HCT116 (cell line): Measurements from ENCODE around the gene KDM4E. TPM values are rescaled to one million over a fixed set of nuclear protein-coding genes. Genes with fewer than 3 reads are reported as not detected.

Experiments
- ATAC-seq: fragments of 200-7000 bp; cut with Tn5 transposase; 2 replicates; pipeline ENCODE4 v1.9.1; 2020; ENCODE audit warnings: mild to moderate bottlenecking, moderate library complexity
- BruUV-seq: library from RNA; stranded (reverse); fragments of 400-500 nt; replicated peaks from 2 replicates; lab custom pipeline; 2021; lab: Mats Ljungman, UMichigan
- CTCF ChIA-PET: fragments of 300-600 bp; sonication (Branson Sonifier 250); formaldehyde crosslinking; loops from one replicate; lab custom pipeline; 2021; ENCODE audit warnings: antibody characterized with exemption; lab: Charles Lee
- POLR2A ChIA-PET: fragments of 300-600, 350-600 bp; sonication (Branson Sonifier 250); formaldehyde crosslinking; loops from one replicate; lab custom pipeline; 2021; ENCODE audit warnings: antibody characterized with exemption; lab: Charles Lee
- RAD21 ChIA-PET, 2 experiments: fragments of 300-600 bp; sonication (Branson Sonifier 250); formaldehyde crosslinking; loops; one replicate each; lab custom pipeline; 2023; ENCODE audit warnings: low total read pairs in 2 of 2; ENCODE audit not compliant: uncharacterized antibody in 2 of 2, unreplicated experiment in 2 of 2, low non-redundant PET in 1 of 2; lab: Charles Lee
- DNase-seq: peaks from one replicate; pipeline ENCODE4 v3.0.0-alpha.2; 2010; ENCODE audit warnings: low read depth, low spot score
- H2AFZ ChIP-seq: fragments of 200-600 bp; shearing (Covaris generic), sonication (generic); 2 replicates; pipeline ENCODE4 v1.6.1; 2017; ENCODE audit warnings: low read depth, mixed run types, mixed read lengths, antibody characterized with exemption, low read length; ENCODE audit not compliant: poor library complexity, severe bottlenecking
- H3K27ac ChIP-seq: 2 replicates; pipeline ENCODE4 v1.5.1; 2012; ENCODE audit warnings: low read depth, low read length
- H3K27me3 ChIP-seq: fragments of 200-600 bp; sonication (generic); 2 replicates; pipeline ENCODE4 v1.6.1; 2016; ENCODE audit warnings: mixed run types, low read length, mixed read lengths; ENCODE audit not compliant: insufficient read depth
- H3K36me3 ChIP-seq, 2 experiments: fragments of 200-500 bp in 1 of 2; fragments of 200-600 bp in 1 of 2; sonication (Bioruptor generic) in 1 of 2; sonication (generic) in 1 of 2; 2 replicates each; pipeline versions ENCODE4 v1.5.1 to v1.6.1; 2014 to 2016; ENCODE audit warnings: low read length in 2 of 2, inconsistent platforms in 1 of 2, mixed read lengths in 1 of 2, mixed run types in 1 of 2; ENCODE audit not compliant: insufficient read depth in 2 of 2, control insufficient read depth in 1 of 2
- H3K4me1 ChIP-seq, 2 experiments: fragments of 200-600 bp in 1 of 2; sonication (generic) in 1 of 2; 2 replicates each; pipeline versions ENCODE4 v1.5.1 to v1.6.1; 2012 to 2017; ENCODE audit warnings: low read length in 2 of 2, inconsistent platforms in 1 of 2, mild to moderate bottlenecking in 1 of 2, mixed read lengths in 1 of 2, mixed run types in 1 of 2, moderate library complexity in 1 of 2; ENCODE audit not compliant: insufficient read depth in 2 of 2, control insufficient read depth in 1 of 2
- H3K4me2 ChIP-seq: fragments of 200-600 bp; sonication (generic); 2 replicates; pipeline ENCODE4 v1.6.1; 2017; ENCODE audit warnings: mixed run types, low read length, mixed read lengths
- H3K4me3 ChIP-seq, 2 experiments: fragments of 200-600 bp in 1 of 2; sonication (generic) in 1 of 2; replicated peaks in 1 of 2; 2 replicates each; pipeline ENCODE4 v1.5.1; 2011 to 2016; ENCODE audit warnings: low read length in 2 of 2, control low read depth in 1 of 2, low read depth in 1 of 2, mild to moderate bottlenecking in 1 of 2, mixed read lengths in 1 of 2, mixed run types in 1 of 2
- H3K79me2 ChIP-seq: fragments of 200-600 bp; sonication (generic); 2 replicates; pipeline ENCODE4 v1.6.1; 2017; ENCODE audit warnings: mild to moderate bottlenecking, mixed run types, low read length, moderate library complexity, mixed read lengths; ENCODE audit not compliant: insufficient read depth
- H3K9ac ChIP-seq: fragments of 200-600 bp; sonication (generic); 2 replicates; pipeline ENCODE4 v1.6.1; 2016; ENCODE audit warnings: low read length, mixed read lengths
- H3K9me2 ChIP-seq: fragments of 200-600 bp; sonication (generic), shearing (Covaris generic); 2 replicates; pipeline ENCODE4 v1.6.1; 2017; ENCODE audit warnings: mixed run types, mild to moderate bottlenecking, moderate library complexity; ENCODE audit not compliant: insufficient read depth
- H3K9me3 ChIP-seq, 2 experiments: fragments of 200-500 bp in 1 of 2; fragments of 200-600 bp in 1 of 2; sonication (Bioruptor generic) in 1 of 2; sonication (generic) in 1 of 2; 2 replicates each; pipeline ENCODE4 v1.6.1; 2014 to 2017; ENCODE audit warnings: low read length in 2 of 2, mixed read lengths in 2 of 2, inconsistent platforms in 1 of 2, low read depth in 1 of 2, mild to moderate bottlenecking in 1 of 2, mixed run types in 1 of 2, moderate library complexity in 1 of 2; ENCODE audit not compliant: control insufficient read depth in 1 of 2, insufficient read depth in 1 of 2
- H4K20me1 ChIP-seq: fragments of 200-600 bp; sonication (generic), shearing (Covaris generic); 2 replicates; pipeline ENCODE4 v1.6.1; 2017; ENCODE audit warnings: mixed run types, mild to moderate bottlenecking, moderate library complexity; ENCODE audit not compliant: insufficient read depth
- ATF3 ChIP-seq: IDR thresholded peaks from 2 replicates; pipeline ENCODE4 v1.6.1; 2012
- CBX3 ChIP-seq: IDR thresholded peaks from 2 replicates; pipeline ENCODE4 v1.6.1; 2012; ENCODE audit warnings: low read depth
- CTCF ChIP-seq, 3 experiments: fragments of 200-600 bp in 1 of 3; sonication (generic) in 1 of 3; IDR thresholded peaks in 2 of 3; conservative IDR thresholded peaks in 1 of 3; 2 replicates each; pipeline ENCODE4 v1.5.1; 2012 to 2017; ENCODE audit warnings: low read depth in 2 of 3, low read length in 2 of 3, antibody characterized with exemption in 1 of 3, borderline replicate concordance in 1 of 3, control low read depth in 1 of 3, mild to moderate bottlenecking in 1 of 3, mixed read lengths in 1 of 3, mixed run types in 1 of 3, moderate library complexity in 1 of 3; ENCODE audit not compliant: insufficient read depth in 1 of 3
- EGR1 ChIP-seq: IDR thresholded peaks from 2 replicates; pipeline ENCODE4 v1.6.1; 2012; ENCODE audit warnings: low read depth
- EZH2 ChIP-seq: fragments of 200-600 bp; sonication (generic); IDR thresholded peaks from 2 replicates; pipeline ENCODE4 v1.6.1; 2017; ENCODE audit warnings: antibody characterized with exemption, mixed run types
- EZH2phosphoT487 ChIP-seq: fragments of 200-600 bp; IDR thresholded peaks from 2 replicates; pipeline ENCODE4 v1.6.1; 2018; ENCODE audit warnings: antibody characterized with exemption, borderline replicate concordance
- POLR2A ChIP-seq: IDR thresholded peaks from 2 replicates; pipeline ENCODE4 v1.7.0; 2011; ENCODE audit warnings: borderline replicate concordance; ENCODE audit not compliant: insufficient read depth, insufficient read length; ENCODE audit errors: extremely low read depth
- POLR2AphosphoS5 ChIP-seq: IDR thresholded peaks from 2 replicates; pipeline ENCODE4 v1.6.1; 2011; ENCODE audit warnings: mild to moderate bottlenecking, low read depth, low read length, moderate library complexity
- RAD21 ChIP-seq: IDR thresholded peaks from 2 replicates; pipeline ENCODE4 v1.6.1; 2012; ENCODE audit warnings: low read depth, mild to moderate bottlenecking
- SIN3A ChIP-seq: IDR thresholded peaks from 2 replicates; pipeline ENCODE4 v1.6.1; 2012; ENCODE audit warnings: low read depth
- SRF ChIP-seq: IDR thresholded peaks from 2 replicates; pipeline ENCODE4 v1.6.1; 2012; ENCODE audit warnings: low read depth
- YY1 ChIP-seq: IDR thresholded peaks from 2 replicates; pipeline ENCODE4 v1.6.1; 2011; ENCODE audit warnings: low read length, low read depth, moderate library complexity, mild to moderate bottlenecking; ENCODE audit not compliant: insufficient replicate concordance; ENCODE audit errors: extremely low read depth
- ZFX ChIP-seq: fragments of 450-650 bp; IDR thresholded peaks from 2 replicates; pipeline ENCODE4 v1.6.1; 2017
- ZNF274 ChIP-seq: fragments of 200-500 bp; sonication (Bioruptor generic); IDR thresholded peaks from 2 replicates; pipeline ENCODE4 v1.6.1; 2014; ENCODE audit warnings: mild to moderate bottlenecking, low read depth, low read length, inconsistent platforms
- intact Hi-C: fragments of 100-400 bp; cut with micrococcal nuclease; formaldehyde crosslinking; loops from 2 replicates; pipeline ENCODE4 v1.10.0; 2022
- total RNA-seq: library from RNA; stranded (reverse); gene quantifications from one replicate; pipeline ENCODE4 v1.2.1, GENCODE V29; 2021; ENCODE audit not compliant: unreplicated experiment
- TF ChIP-seq, protein P1 (sequence below): IDR thresholded peaks from 2 replicates; pipeline ENCODE4 v1.6.1; 2012; ENCODE audit warnings: low read depth

Gene KDM4E
- total RNA-seq, 1 experiment from 2014 or later: not detected

- Histone ChIP-seq H2AFZ (no peak overlapping the region), H4K20me1 (no peaks in the 10 kb centered on the region), H3K4me3 (no peak overlapping the region), H3K9ac (no peak overlapping the region), H3K4me2 (no peak overlapping the region), H3K27me3 (no peaks in the 10 kb centered on the region; the same call in 1 of the 2 replicates)
- intact Hi-C loops: no loop called here
- no TSS peak for BruUV-seq
- ChIA-PET RAD21 (no interaction called here), CTCF (no interaction called here), POLR2A (no interaction called here)
- TF ChIP-seq CTCF (IDR thresholded peaks at IDR 0.05 in 2 of 3, conservative IDR thresholded peaks at IDR 0.05 in 1 of 3; ENCODE audit: borderline replicate concordance in 1 of 3, insufficient read depth in 1 of 3, low read depth in 2 of 3, low read length in 2 of 3): no peak
- no peak for TF ChIP-seq SIN3A
- no peak for TF ChIP-seq ZFX
- no peak for TF ChIP-seq ATF3
- no peak for TF ChIP-seq RAD21
- no peak for TF ChIP-seq POLR2AphosphoS5
- TF ChIP-seq CBX3: no peak
- TF ChIP-seq YY1: no peak
- no peak for TF ChIP-seq ZNF274
- TF ChIP-seq EZH2phosphoT487: no peak
- no peak for TF ChIP-seq POLR2A
- no peak for TF ChIP-seq EZH2
- TF ChIP-seq EGR1: no peak
- TF ChIP-seq SRF: no peak
- TF ChIP-seq, protein P1, sequence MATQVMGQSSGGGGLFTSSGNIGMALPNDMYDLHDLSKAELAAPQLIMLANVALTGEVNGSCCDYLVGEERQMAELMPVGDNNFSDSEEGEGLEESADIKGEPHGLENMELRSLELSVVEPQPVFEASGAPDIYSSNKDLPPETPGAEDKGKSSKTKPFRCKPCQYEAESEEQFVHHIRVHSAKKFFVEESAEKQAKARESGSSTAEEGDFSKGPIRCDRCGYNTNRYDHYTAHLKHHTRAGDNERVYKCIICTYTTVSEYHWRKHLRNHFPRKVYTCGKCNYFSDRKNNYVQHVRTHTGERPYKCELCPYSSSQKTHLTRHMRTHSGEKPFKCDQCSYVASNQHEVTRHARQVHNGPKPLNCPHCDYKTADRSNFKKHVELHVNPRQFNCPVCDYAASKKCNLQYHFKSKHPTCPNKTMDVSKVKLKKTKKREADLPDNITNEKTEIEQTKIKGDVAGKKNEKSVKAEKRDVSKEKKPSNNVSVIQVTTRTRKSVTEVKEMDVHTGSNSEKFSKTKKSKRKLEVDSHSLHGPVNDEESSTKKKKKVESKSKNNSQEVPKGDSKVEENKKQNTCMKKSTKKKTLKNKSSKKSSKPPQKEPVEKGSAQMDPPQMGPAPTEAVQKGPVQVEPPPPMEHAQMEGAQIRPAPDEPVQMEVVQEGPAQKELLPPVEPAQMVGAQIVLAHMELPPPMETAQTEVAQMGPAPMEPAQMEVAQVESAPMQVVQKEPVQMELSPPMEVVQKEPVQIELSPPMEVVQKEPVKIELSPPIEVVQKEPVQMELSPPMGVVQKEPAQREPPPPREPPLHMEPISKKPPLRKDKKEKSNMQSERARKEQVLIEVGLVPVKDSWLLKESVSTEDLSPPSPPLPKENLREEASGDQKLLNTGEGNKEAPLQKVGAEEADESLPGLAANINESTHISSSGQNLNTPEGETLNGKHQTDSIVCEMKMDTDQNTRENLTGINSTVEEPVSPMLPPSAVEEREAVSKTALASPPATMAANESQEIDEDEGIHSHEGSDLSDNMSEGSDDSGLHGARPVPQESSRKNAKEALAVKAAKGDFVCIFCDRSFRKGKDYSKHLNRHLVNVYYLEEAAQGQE: no peak
- TF ChIP-seq, all 23 proteins: peak for 0
- Histone ChIP-seq H3K27ac (no peak overlapping the region), H3K9me2 (no peaks in the 10 kb centered on the region), H3K36me3 (no peaks in the 10 kb centered on the region), H3K79me2 (no peaks in the 10 kb centered on the region), H3K4me1 (no peaks in the 10 kb centered on the region), H3K9me3 (no peaks in the 10 kb centered on the region)
- ATAC-seq (no peak), DNase-seq (no peak)
These were observed 10.8 kb upstream of the KDM4E start for GRCh38 chr11:95014184-95014821.
